GM18907 (cell line): ENCODE measurements around the gene DEDD.
A peak's percentile ranks its signal among the peaks of the same experiment; 100 is the strongest.

ENCODE experiments used
- ATAC-seq: cut with Tn5 transposase; IDR thresholded peaks from one replicate; pipeline ENCODE4 v1.9.1; 2021; ENCODE audit warnings: mild to moderate bottlenecking, moderate library complexity; ENCODE audit not compliant: unreplicated experiment

The DEDD gene

GRCh38 chr1:161164901-161165610 is 32.6 kb upstream of the DEDD start:
- ATAC-seq = no peak

GRCh38 chr1:161163793-161164192 is 31.3 kb upstream of the DEDD start:
- no peak for ATAC-seq

DNA sequence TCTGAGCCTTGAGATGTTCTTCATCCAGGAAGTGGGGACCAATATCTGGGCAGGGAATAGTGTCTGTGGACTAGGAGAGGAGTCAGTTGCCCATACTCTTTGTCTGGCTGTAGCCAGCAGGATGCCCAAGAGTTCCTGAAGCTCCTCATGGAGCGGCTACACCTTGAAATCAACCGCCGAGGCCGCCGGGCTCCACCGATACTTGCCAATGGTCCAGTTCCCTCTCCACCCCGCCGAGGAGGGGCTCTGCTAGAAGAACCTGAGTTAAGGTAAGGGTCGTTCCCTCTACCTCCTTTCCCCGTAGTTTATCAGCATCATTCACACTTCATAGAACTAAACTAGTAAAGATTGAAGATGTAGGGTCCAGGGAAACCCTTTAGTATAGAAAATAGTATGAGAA is 30.3 kb upstream of the DEDD start:
- no peak for ATAC-seq

DNA sequence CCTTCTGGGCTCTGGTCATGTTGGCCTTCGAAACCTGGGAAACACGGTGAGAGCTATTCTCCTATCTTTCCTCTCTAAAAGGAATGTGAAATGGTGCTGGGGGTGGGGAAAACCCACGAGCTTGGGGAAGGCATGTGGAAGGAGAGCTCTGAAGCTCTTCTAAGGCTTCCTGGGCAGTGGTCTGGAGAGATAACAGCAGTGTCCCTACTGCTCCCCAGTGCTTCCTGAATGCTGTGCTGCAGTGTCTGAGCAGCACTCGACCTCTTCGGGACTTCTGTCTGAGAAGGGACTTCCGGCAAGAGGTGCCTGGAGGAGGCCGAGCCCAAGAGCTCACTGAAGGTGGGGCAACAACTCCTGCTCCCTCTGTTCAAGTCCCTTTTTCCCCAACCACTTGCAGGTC is 29.6 kb upstream of the DEDD start:
- ATAC-seq = no peak

- ATAC-seq = no peak
Observed at GRCh38 chr1:161161652-161162051, 29.2 kb upstream of the DEDD start.

- no peak for ATAC-seq
Observed at GRCh38 chr1:161160671-161161145, 28.2 kb upstream of the DEDD start.

- no peak for ATAC-seq
Observed at GRCh38 chr1:161159913-161160243, 27.4 kb upstream of the DEDD start.

- peak; percentile 80 for ATAC-seq
Observed at GRCh38 chr1:161159087-161159912, 26.8 kb upstream of the DEDD start, which contains the start of gene USP21. USP21 (plus strand) TSS chr1:161159500; CDS start chr1:161160641, 1,141 bp downstream.

- peak; percentile 3 for ATAC-seq
Observed at GRCh38 chr1:161158316-161159010, 26.0 kb upstream of the DEDD start.

DNA sequence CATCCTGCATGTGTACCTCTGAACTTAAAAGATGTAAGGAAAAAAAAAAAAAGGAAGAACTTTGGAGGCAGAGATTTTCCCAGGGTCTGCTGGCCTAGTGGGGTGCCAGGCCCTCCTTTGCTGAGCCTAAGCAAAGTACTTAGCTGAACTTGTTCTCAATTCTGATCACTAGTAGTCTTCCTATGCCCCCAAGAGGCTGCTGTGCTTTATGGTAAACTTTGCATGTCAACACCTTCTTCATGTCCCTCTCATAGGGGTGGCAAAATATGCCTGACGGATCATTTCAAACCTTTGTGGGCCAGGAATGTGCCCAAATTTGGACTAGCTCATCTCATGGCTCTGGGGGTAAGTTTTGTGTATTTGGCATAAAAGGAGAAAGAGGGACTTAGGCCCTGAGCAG is 25.4 kb upstream of the DEDD start:
- ATAC-seq = no peak

- peak; percentile 82 for ATAC-seq
Observed at GRCh38 chr1:161153682-161154337, 21.3 kb upstream of the DEDD start, which contains the start of gene UFC1. UFC1 (plus strand) TSS chr1:161153978; CDS start chr1:161153998, 20 bp downstream.

DNA sequence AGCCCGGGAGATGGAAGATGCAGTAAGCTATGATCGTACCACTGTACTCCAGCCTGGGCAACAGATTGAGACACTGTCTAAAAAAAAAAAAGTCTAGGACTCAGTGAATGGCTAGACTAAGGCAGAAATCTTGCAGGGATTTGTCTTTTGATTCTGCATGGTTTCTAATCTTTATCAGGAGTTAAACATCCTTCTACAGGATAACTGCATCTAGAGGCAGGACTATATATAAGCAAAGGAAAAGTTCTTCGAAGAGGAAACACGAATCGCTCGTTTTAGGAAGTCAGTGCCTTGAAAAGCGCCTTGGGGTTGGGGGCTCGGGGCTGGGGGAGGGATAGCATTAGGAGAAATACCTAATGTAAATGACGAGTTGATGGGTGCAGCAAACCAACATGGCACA is 20.7 kb upstream of the DEDD start:
- peak; percentile 4 for ATAC-seq

DNA sequence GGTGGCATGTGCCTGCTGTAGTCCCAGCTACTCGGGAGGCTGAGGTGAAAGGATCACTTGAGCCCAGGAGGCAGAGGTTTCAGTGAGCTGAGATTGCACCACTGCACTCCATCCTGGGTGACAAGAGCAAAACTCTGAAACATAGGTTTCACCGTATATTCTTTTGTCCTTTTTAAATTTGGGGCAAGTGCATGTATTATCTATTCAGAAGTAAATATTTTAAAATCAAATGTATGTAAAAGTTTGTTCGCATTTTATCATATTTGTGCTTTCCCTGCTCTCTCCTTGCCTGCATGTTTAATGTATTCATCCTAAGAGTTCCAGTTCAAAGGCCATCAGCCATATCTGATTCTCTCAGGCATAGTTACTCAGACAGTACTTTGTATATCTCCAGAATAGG is 13.4 kb upstream of the DEDD start:
- no peak for ATAC-seq

DNA sequence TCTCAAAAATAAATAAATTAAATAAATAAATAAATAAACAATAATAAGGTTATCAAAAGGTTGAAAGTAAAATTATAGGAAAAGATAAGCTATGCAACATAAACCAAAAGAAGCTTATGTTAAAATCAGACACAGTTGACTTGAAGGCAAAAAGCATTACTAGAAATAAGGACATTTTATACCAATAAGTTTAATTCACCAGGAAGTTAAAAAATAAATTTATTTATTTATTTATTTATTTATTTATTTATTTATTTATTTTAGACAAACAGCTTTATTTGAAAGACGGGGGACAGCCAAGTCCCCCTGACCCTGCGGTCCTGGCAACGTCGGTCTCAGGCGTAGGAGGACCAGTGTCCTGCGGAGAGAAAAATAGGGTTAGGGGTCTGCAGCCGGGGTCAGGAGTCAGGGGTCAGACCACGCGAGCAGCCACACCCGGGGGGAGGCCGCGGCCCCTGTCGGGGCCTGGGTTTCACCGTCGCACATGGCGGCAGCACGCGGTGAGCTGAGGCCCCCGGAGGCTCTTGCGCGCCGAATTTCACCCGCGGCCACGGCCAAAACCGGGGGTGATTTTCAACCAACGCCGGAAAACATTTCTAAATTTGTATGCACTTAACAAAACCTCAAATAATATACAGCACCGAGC is 8.4 kb upstream of the DEDD start:
- no peak for ATAC-seq

GRCh38 chr1:161139766-161140165 is 7.3 kb upstream of the DEDD start:
- ATAC-seq = no peak

- ATAC-seq = no peak
Observed at GRCh38 chr1:161138431-161138830, 6.0 kb upstream of the DEDD start.

GRCh38 chr1:161137881-161138280 is 5.4 kb upstream of the DEDD start:
- no peak for ATAC-seq

GRCh38 chr1:161133220-161133740 is 813 bp upstream of the DEDD start:
- peak; percentile 14 for ATAC-seq

GRCh38 chr1:161131523-161132409 is 701 bp downstream of the DEDD start:
- ATAC-seq = no peak
